ENCODE data around the gene DAPK1.

The DAPK1 gene

GRCh38 chr9:87751423-87751822, 253.8 kb downstream of the DAPK1 start:
- no peak for DNase-seq

DNA sequence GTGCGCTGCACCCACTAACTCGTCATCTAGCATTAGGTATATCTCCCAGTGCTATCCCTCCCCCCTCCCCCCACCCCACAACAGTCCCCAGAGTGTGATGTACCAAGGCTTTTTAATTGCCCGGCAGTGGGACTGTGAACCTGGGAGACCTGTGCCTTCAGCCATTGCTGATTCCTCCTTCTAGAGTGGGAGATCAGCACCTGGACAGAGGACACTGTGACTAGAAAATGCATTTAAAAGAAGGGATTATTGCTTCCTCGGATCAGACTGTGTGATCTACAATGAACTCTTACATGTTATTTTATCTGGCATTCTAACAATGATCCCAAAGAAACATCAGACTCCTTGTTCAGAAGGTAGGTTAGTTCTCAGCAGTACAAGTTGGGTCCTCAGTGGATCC, 254.2 kb downstream of the DAPK1 start:
- DNase-seq: no peak

DNA sequence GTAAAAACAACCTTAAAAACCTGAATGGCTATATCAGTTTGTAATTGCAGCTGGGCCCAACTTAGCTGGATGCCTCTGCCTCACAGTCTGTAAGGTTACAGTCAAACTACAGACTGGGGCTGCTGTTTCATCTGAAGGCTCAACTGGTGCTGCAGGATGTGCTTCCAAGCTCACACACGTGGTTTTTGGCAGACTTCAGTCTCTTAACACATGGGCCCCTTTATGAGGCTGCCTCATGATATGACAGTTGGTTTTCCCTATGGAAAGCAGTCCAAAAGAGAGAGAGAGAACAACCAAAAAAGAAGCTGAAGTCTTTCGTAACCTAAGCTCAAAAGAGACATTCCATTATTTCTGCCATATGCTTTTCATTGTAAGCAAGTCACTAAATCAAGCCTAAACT, 255.6 kb downstream of the DAPK1 start:
- DNase-seq: no peak
